ENCODE measurements around the gene FAM185A.

Gene FAM185A

GRCh38 chr7:102843850-102844249, 95.1 kb downstream of the FAM185A start:
- Histone ChIP-seq H3K4me3 (ENCODE audit: insufficient read length, low read depth) (no peak overlapping the region), H3K9ac (ENCODE audit: insufficient read length, low read depth) (no peak overlapping the region), H3K36me3 (ENCODE audit: insufficient read depth, insufficient read length, low read length) (no peaks in the 10 kb centered on the region), H3K27me3 (ENCODE audit: insufficient read depth, insufficient read length) (no peaks in the 10 kb centered on the region), H3K4me1 (ENCODE audit: insufficient read depth, insufficient read length) (no peaks in the 10 kb centered on the region), H3K9me3 (ENCODE audit: insufficient read depth, low read length) (no peaks in the 10 kb centered on the region)
- DNase-seq (ENCODE audit: low read depth, low spot score): no peak
- no peak for TF ChIP-seq YY1 (IDR thresholded peaks at IDR 0.05; ENCODE audit: insufficient read depth, insufficient read length)
- no peak for TF ChIP-seq SUZ12 (IDR thresholded peaks at IDR 0.05; ENCODE audit: extremely low read depth, insufficient read depth, insufficient read length)
- TF ChIP-seq ZNF274 (IDR thresholded peaks at IDR 0.05; ENCODE audit: low read depth, low read length): no peak

DNA sequence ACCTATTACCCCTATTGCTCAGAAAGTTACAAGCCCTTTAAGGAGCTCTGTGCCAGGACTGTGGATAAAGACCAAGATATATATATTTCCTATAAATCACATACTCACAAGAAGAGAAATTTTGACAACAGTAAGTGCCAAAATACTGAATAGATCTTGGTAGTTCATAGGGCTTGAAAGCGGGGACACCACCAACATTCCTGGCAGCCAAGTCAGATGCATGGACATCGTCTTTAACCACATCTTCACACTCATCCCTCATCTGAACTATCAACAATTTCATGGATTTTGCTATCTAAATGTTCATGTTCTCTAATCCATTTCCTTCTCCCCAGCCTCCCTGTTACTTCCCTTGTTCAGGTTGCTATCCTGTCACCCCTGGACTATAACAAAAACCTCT, 96.5 kb downstream of the FAM185A start:
- TF ChIP-seq YY1 (IDR thresholded peaks at IDR 0.05; ENCODE audit: insufficient read depth, insufficient read length) (no peak), SUZ12 (IDR thresholded peaks at IDR 0.05; ENCODE audit: extremely low read depth, insufficient read depth, insufficient read length) (no peak), ZNF274 (IDR thresholded peaks at IDR 0.05; ENCODE audit: low read depth, low read length) (no peak)
- H3K27me3 ChIP-seq (ENCODE audit: insufficient read depth, insufficient read length): no peaks in the 10 kb centered on the region

GRCh38 chr7:102849079-102849478, 100.3 kb downstream of the FAM185A start:
- no peaks in the 10 kb centered on the region for H3K27me3 ChIP-seq (ENCODE audit: insufficient read depth, insufficient read length)
- no peak overlapping the region for H3K9ac ChIP-seq (ENCODE audit: insufficient read length, low read depth)
- no peaks in the 10 kb centered on the region for H3K4me1 ChIP-seq (ENCODE audit: insufficient read depth, insufficient read length)
- no peak for DNase-seq (ENCODE audit: low read depth, low spot score)
- H3K9me3 ChIP-seq (ENCODE audit: insufficient read depth, low read length): no peaks in the 10 kb centered on the region
- H3K36me3 ChIP-seq (ENCODE audit: insufficient read depth, insufficient read length, low read length): no peaks in the 10 kb centered on the region
- no peak for TF ChIP-seq SUZ12 (IDR thresholded peaks at IDR 0.05; ENCODE audit: extremely low read depth, insufficient read depth, insufficient read length)
- H3K4me3 ChIP-seq (ENCODE audit: insufficient read length, low read depth): no peak overlapping the region

More for the DNA sequence above, 96.5 kb downstream of the FAM185A start:
- Histone ChIP-seq H3K9me3 (ENCODE audit: insufficient read depth, low read length) (no peaks in the 10 kb centered on the region), H3K9ac (ENCODE audit: insufficient read length, low read depth) (no peak overlapping the region), H3K4me1 (ENCODE audit: insufficient read depth, insufficient read length) (no peaks in the 10 kb centered on the region), H3K4me3 (ENCODE audit: insufficient read length, low read depth) (no peak overlapping the region), H3K36me3 (ENCODE audit: insufficient read depth, insufficient read length, low read length) (no peaks in the 10 kb centered on the region)
- DNase-seq (ENCODE audit: low read depth, low spot score): no peak

GRCh38 chr7:102849538-102849937, 100.7 kb downstream of the FAM185A start:
- H3K9ac ChIP-seq (ENCODE audit: insufficient read length, low read depth): no peak overlapping the region
- DNase-seq (ENCODE audit: low read depth, low spot score): no peak
- H3K27me3 ChIP-seq (ENCODE audit: insufficient read depth, insufficient read length): no peaks in the 10 kb centered on the region
- H3K4me3 ChIP-seq (ENCODE audit: insufficient read length, low read depth): no peak overlapping the region
- no peaks in the 10 kb centered on the region for H3K4me1 ChIP-seq (ENCODE audit: insufficient read depth, insufficient read length)
- no peaks in the 10 kb centered on the region for H3K36me3 ChIP-seq (ENCODE audit: insufficient read depth, insufficient read length, low read length)
- TF ChIP-seq SUZ12 (IDR thresholded peaks at IDR 0.05; ENCODE audit: extremely low read depth, insufficient read depth, insufficient read length) (no peak), YY1 (IDR thresholded peaks at IDR 0.05; ENCODE audit: insufficient read depth, insufficient read length) (no peak), ZNF274 (IDR thresholded peaks at IDR 0.05; ENCODE audit: low read depth, low read length) (no peak)
- H3K9me3 ChIP-seq (ENCODE audit: insufficient read depth, low read length): no peaks in the 10 kb centered on the region

- Histone ChIP-seq H3K4me3 (ENCODE audit: insufficient read length, low read depth) (no peak overlapping the region), H3K27me3 (ENCODE audit: insufficient read depth, insufficient read length) (no peaks in the 10 kb centered on the region), H3K4me1 (ENCODE audit: insufficient read depth, insufficient read length) (no peaks in the 10 kb centered on the region), H3K9me3 (ENCODE audit: insufficient read depth, low read length) (no peaks in the 10 kb centered on the region), H3K36me3 (ENCODE audit: insufficient read depth, insufficient read length, low read length) (no peaks in the 10 kb centered on the region), H3K9ac (ENCODE audit: insufficient read length, low read depth) (no peak overlapping the region)
- no peak for DNase-seq (ENCODE audit: low read depth, low spot score)
- no peak for TF ChIP-seq ZNF274 (IDR thresholded peaks at IDR 0.05; ENCODE audit: low read depth, low read length)
- no peak for TF ChIP-seq SUZ12 (IDR thresholded peaks at IDR 0.05; ENCODE audit: extremely low read depth, insufficient read depth, insufficient read length)
- TF ChIP-seq YY1 (IDR thresholded peaks at IDR 0.05; ENCODE audit: insufficient read depth, insufficient read length): no peak
Observed at GRCh38 chr7:102856036-102856435, 107.2 kb downstream of the FAM185A start.

Data from NT2/D1 (cell line).